Astrocyte (in vitro differentiated cells and primary cell): ENCODE measurements around the gene CDH23.

Experiments
- CTCF ChIP-seq: IDR thresholded peaks from 2 replicates; pipeline ENCODE4 v1.5.1; 2011; ENCODE audit warnings: low read depth, mild to moderate bottlenecking, inconsistent platforms, low read length, moderate library complexity; ENCODE audit not compliant: insufficient read depth
- EZH2 ChIP-seq: IDR thresholded peaks from 2 replicates; pipeline ENCODE4 v1.6.1; 2012; ENCODE audit warnings: mild to moderate bottlenecking, low read length, inconsistent platforms; ENCODE audit not compliant: insufficient read depth

- TF ChIP-seq CTCF (no peak), EZH2 (no peak)
These were observed 167.6 kb downstream of the CDH23 start for GRCh38 chr10:71564194-71564820.
